Measurements from ENCODE around the gene TLE5. TPM values are rescaled to one million over a fixed set of nuclear protein-coding genes. Genes with fewer than 3 reads are reported as not detected.

TLE5 gene
- polyA plus RNA-seq, 3 donors: 27.5 to 309 (median 34.4) TPM

- H3K27ac ChIP-seq (ENCODE audit: low read depth in 1 of 2, low read length in 2 of 2): no peak overlapping the region
- 11% methylated on average over 17 of the region's 40 CpGs for WGBS (ENCODE audit: insufficient coverage)
- no peaks in the 10 kb centered on the region for H4K20me1 ChIP-seq (ENCODE audit: insufficient read depth, low read length)
Observed at GRCh38 chr19:3041761-3042620, 20.3 kb downstream of the TLE5 start.

GRCh38 chr19:3041327-3041726 lies 21.0 kb downstream of the TLE5 start:
- peaks cover 30 to 75% (median 50%) of the 10 kb centered on the region in 3 donors for H3K27me3 Mint-ChIP-seq (ENCODE audit: low read depth in 3 of 3)
- Histone ChIP-seq H3K79me2 (ENCODE audit: insufficient read depth, low read length) (no peaks in the 10 kb centered on the region), H3K4me2 (replicated peaks; ENCODE audit: extremely low read depth, low read length, poor library complexity, severe bottlenecking) (no peak overlapping the region), H3K9ac (ENCODE audit: insufficient read depth, low read length, poor library complexity, severe bottlenecking) (no peak overlapping the region), H3K27me3 (ENCODE audit: control insufficient read depth in 2 of 2, insufficient read depth in 2 of 2, low read length in 2 of 2) (peaks cover 7 to 26% of the 10 kb centered on the region in 2 donors), H3K4me1 (ENCODE audit: control insufficient read depth in 1 of 2, insufficient read depth in 2 of 2, low read length in 2 of 2) (peaks cover 4 to 6% of the 10 kb centered on the region in 2 donors), H3K9me3 (replicated peaks in 1 of 2; ENCODE audit: control insufficient read depth in 1 of 2, insufficient read depth in 1 of 2, low read length in 2 of 2) (no peaks in the 10 kb centered on the region), H2AFZ (ENCODE audit: insufficient read depth, low read depth, low read length, poor library complexity, severe bottlenecking) (no peak overlapping the region), H3K36me3 (replicated peaks in 1 of 2; ENCODE audit: control insufficient read depth in 1 of 2, insufficient read depth in 2 of 2, low read length in 2 of 2) (no peaks in the 10 kb centered on the region), H3K4me3 (replicated peaks in 1 of 3; ENCODE audit: low read depth in 2 of 3, low read length in 3 of 3) (no peak overlapping the region), H4K20me1 (ENCODE audit: insufficient read depth, low read length) (no peaks in the 10 kb centered on the region), H3K27ac (ENCODE audit: low read depth in 1 of 2, low read length in 2 of 2) (no peak overlapping the region)
- H3K36me3 Mint-ChIP-seq: no peaks in the 10 kb centered on the region
- 86% methylated on average over 12 of the region's 12 CpGs for whole genome bisulfite sequencing (ENCODE audit: insufficient coverage)
- peaks cover 0 to 4% (median 0%) of the 10 kb centered on the region in 7 donors for H3K9me3 Mint-ChIP-seq
- intact Hi-C loops (cut with micrococcal nuclease): no loop called here
- H3K4me3 Mint-ChIP-seq: peak overlapping the region in 1 of 2 donors; percentile 57
- H3K4me1 Mint-ChIP-seq: peaks cover 8% of the 10 kb centered on the region
- peak overlapping the region in 1 of 7 donors; percentile 50 for H3K27ac Mint-ChIP-seq
- DNase-seq: no peak
- TF ChIP-seq CTCF (IDR thresholded peaks at IDR 0.05): no peak

More at GRCh38 chr19:3041761-3042620, 20.3 kb downstream of the TLE5 start:
- Mint-ChIP-seq H3K27ac (no peak overlapping the region), H3K9me3 (peaks cover 0 to 6% (median 0%) of the 10 kb centered on the region in 7 donors), H3K27me3 (ENCODE audit: low read depth in 3 of 3) (peaks cover 33 to 75% (median 50%) of the 10 kb centered on the region in 3 donors), H3K4me3 (peak overlapping the region in 1 of 2 donors; percentile 57), H3K36me3 (no peaks in the 10 kb centered on the region), H3K4me1 (peaks cover 4% of the 10 kb centered on the region)
- TF ChIP-seq CTCF (IDR thresholded peaks at IDR 0.05): no peak
- Histone ChIP-seq H3K9me3 (replicated peaks in 1 of 2; ENCODE audit: control insufficient read depth in 1 of 2, insufficient read depth in 1 of 2, low read length in 2 of 2) (no peaks in the 10 kb centered on the region), H3K79me2 (ENCODE audit: insufficient read depth, low read length) (no peaks in the 10 kb centered on the region), H3K4me2 (replicated peaks; ENCODE audit: extremely low read depth, low read length, poor library complexity, severe bottlenecking) (no peak overlapping the region), H3K4me3 (replicated peaks in 1 of 3; ENCODE audit: low read depth in 2 of 3, low read length in 3 of 3) (no peak overlapping the region), H3K27me3 (ENCODE audit: control insufficient read depth in 2 of 2, insufficient read depth in 2 of 2, low read length in 2 of 2) (peaks cover 9 to 30% of the 10 kb centered on the region in 2 donors), H3K9ac (ENCODE audit: insufficient read depth, low read length, poor library complexity, severe bottlenecking) (peak overlapping the region; percentile 8), H3K4me1 (ENCODE audit: control insufficient read depth in 1 of 2, insufficient read depth in 2 of 2, low read length in 2 of 2) (no peaks in the 10 kb centered on the region), H2AFZ (ENCODE audit: insufficient read depth, low read depth, low read length, poor library complexity, severe bottlenecking) (no peak overlapping the region), H3K36me3 (replicated peaks in 1 of 2; ENCODE audit: control insufficient read depth in 1 of 2, insufficient read depth in 2 of 2, low read length in 2 of 2) (no peaks in the 10 kb centered on the region)
- intact Hi-C loops (cut with micrococcal nuclease): no loop called here
- no peak for DNase-seq
